Hepatocyte (in vitro differentiated cells): ENCODE data around the gene ZEB2. TPM values are rescaled to one million over a fixed set of nuclear protein-coding genes. Genes with fewer than 3 reads are reported as not detected.

Source experiments
- DNase-seq: peaks from one replicate; pipeline ENCODE4 v3.0.0-alpha.2; 2016; ENCODE audit warnings: low spot score
- H2AFZ ChIP-seq: fragments of 200-600 bp; sonication (generic); 2 replicates; pipeline ENCODE4 v1.6.0; 2016; ENCODE audit warnings: antibody characterized with exemption, mild to moderate bottlenecking
- H3K27ac ChIP-seq: fragments of 200-600 bp; sonication (generic); 2 replicates; pipeline ENCODE4 v1.5.1; 2016; ENCODE audit warnings: mild to moderate bottlenecking
- H3K27me3 ChIP-seq: fragments of 200-600 bp; sonication (generic); 2 replicates; pipeline ENCODE4 v1.6.1; 2016
- H3K36me3 ChIP-seq: fragments of 200-600 bp; sonication (generic); replicated peaks from 2 replicates; pipeline ENCODE4 v1.5.1; 2016; ENCODE audit warnings: low read depth; ENCODE audit not compliant: insufficient read depth
- H3K4me1 ChIP-seq: fragments of 200-600 bp; sonication (generic); 2 replicates; pipeline ENCODE4 v1.5.1; 2016; ENCODE audit warnings: mild to moderate bottlenecking, moderate library complexity; ENCODE audit not compliant: insufficient read depth
- H3K4me2 ChIP-seq: fragments of 200-600 bp; sonication (generic); 2 replicates; pipeline ENCODE4 v1.6.0; 2016
- H3K4me3 ChIP-seq: fragments of 200-600 bp; sonication (generic); 2 replicates; pipeline ENCODE4 v1.5.1; 2016; ENCODE audit warnings: mild to moderate bottlenecking
- H3K79me2 ChIP-seq: fragments of 200-600 bp; sonication (generic); 2 replicates; pipeline ENCODE4 v1.6.0; 2017; ENCODE audit warnings: mild to moderate bottlenecking
- H3K9me2 ChIP-seq: fragments of 200-600 bp; sonication (generic); replicated peaks from 2 replicates; pipeline ENCODE4 v1.6.0; 2017; ENCODE audit warnings: mild to moderate bottlenecking; ENCODE audit not compliant: insufficient read depth
- H3K9me3 ChIP-seq: fragments of 200-600 bp; sonication (generic); 2 replicates; pipeline ENCODE4 v1.5.1; 2016; ENCODE audit warnings: low read depth, mild to moderate bottlenecking
- H4K20me1 ChIP-seq: fragments of 200-600 bp; sonication (generic); 2 replicates; pipeline ENCODE4 v1.6.0; 2016; ENCODE audit warnings: mild to moderate bottlenecking; ENCODE audit not compliant: insufficient read depth, poor library complexity, severe bottlenecking
- CTCF ChIP-seq: fragments of 200-600 bp; sonication (generic); IDR thresholded peaks from 2 replicates; pipeline ENCODE4 v1.5.1; 2016; ENCODE audit warnings: antibody characterized with exemption, mild to moderate bottlenecking; ENCODE audit not compliant: poor library complexity
- EZH2 ChIP-seq: fragments of 200-600 bp; sonication (generic); IDR thresholded peaks from 2 replicates; pipeline ENCODE4 v1.6.1; 2016; ENCODE audit warnings: antibody characterized with exemption, mild to moderate bottlenecking, borderline replicate concordance
- EZH2phosphoT487 ChIP-seq: fragments of 200-600 bp; sonication (generic); IDR thresholded peaks from one replicate; pipeline ENCODE4 v1.6.1; 2018; ENCODE audit warnings: antibody characterized with exemption, mild to moderate bottlenecking, low read depth, moderate library complexity; ENCODE audit not compliant: unreplicated experiment, severe bottlenecking
- WGBS: methylation state at CpG from one replicate; pipeline ENCODE4 v1.1.6; 2016; ENCODE audit warnings: low lambda C conversion rate; ENCODE audit errors: missing lambda C conversion rate; 5-methylcytosine and 5-hydroxymethylcytosine counted together
- polyA plus RNA-seq: library from polyadenylated mRNA; unstranded; fragments of >200 nt; fragmentation: Nextera tagmentation; extraction: Ambion mirVana; gene quantifications from 2 replicates; pipeline ENCODE4 v1.2.1, GENCODE V29; 2016
- total RNA-seq: library from RNA; depleted of rRNA; stranded (reverse); fragments of >200 nt; gene quantifications from 2 replicates; pipeline ENCODE4 v1.2.3, GENCODE V29; 2014

The ZEB2 gene
- total and polyA plus RNA-seq, 2 experiments from 2014 or later, result 17.8 to 35.5 TPM

- Histone ChIP-seq H3K9me3 (no peaks in the 10 kb centered on the region), H3K9me2 (no peaks in the 10 kb centered on the region), H3K27me3 (no peaks in the 10 kb centered on the region), H3K27ac (no peak overlapping the region), H3K36me3 (no peaks in the 10 kb centered on the region), H4K20me1 (no peaks in the 10 kb centered on the region), H3K4me3 (no peak overlapping the region), H3K4me2 (no peak overlapping the region), H2AFZ (no peak overlapping the region), H3K4me1 (no peaks in the 10 kb centered on the region), H3K79me2 (peaks cover 2% of the 10 kb centered on the region)
- TF ChIP-seq CTCF (no peak), EZH2 (no peak), EZH2phosphoT487 (no peak)
- no peak for DNase-seq
- 90% methylated on average over 7 of the region's 7 CpGs for WGBS
Measured at GRCh38 chr2:144411473-144411872, 108.4 kb downstream of the ZEB2 start.

GRCh38 chr2:144409241-144409640, 110.7 kb downstream of the ZEB2 start:
- TF ChIP-seq EZH2phosphoT487, result no peak
- TF ChIP-seq CTCF, result no peak
- TF ChIP-seq EZH2, result no peak
- Histone ChIP-seq H3K4me2 (no peak overlapping the region), H3K9me2 (no peaks in the 10 kb centered on the region), H3K36me3 (no peaks in the 10 kb centered on the region), H3K79me2 (peaks cover 2% of the 10 kb centered on the region), H3K27me3 (no peaks in the 10 kb centered on the region), H2AFZ (no peak overlapping the region), H3K9me3 (no peaks in the 10 kb centered on the region), H3K4me3 (no peak overlapping the region), H3K4me1 (no peaks in the 10 kb centered on the region), H3K27ac (no peak overlapping the region), H4K20me1 (no peaks in the 10 kb centered on the region)
- DNase-seq, result no peak

- Histone ChIP-seq H2AFZ (no peak overlapping the region), H3K9me2 (no peaks in the 10 kb centered on the region), H3K4me3 (no peak overlapping the region), H3K9me3 (no peaks in the 10 kb centered on the region), H4K20me1 (no peaks in the 10 kb centered on the region), H3K27ac (no peak overlapping the region), H3K36me3 (no peaks in the 10 kb centered on the region), H3K4me2 (no peak overlapping the region), H3K27me3 (no peaks in the 10 kb centered on the region), H3K4me1 (no peaks in the 10 kb centered on the region), H3K79me2 (peaks cover 2% of the 10 kb centered on the region)
- TF ChIP-seq CTCF, result no peak
- TF ChIP-seq EZH2, result no peak
- TF ChIP-seq EZH2phosphoT487, result no peak
- DNase-seq, result no peak
Measured at GRCh38 chr2:144407262-144407661, 112.7 kb downstream of the ZEB2 start.
